Sigmoid colon (tissue), 7 donors: ENCODE measurements around the gene MYLK4. TPM values are rescaled to one million over a fixed set of nuclear protein-coding genes. Genes with fewer than 3 reads are reported as not detected.

Source experiments
- DNase-seq: peaks from one replicate; pipeline ENCODE4 v3.0.0-alpha.2; 2019
- H3K27ac ChIP-seq, 4 donors: fragments of 200-600 bp; sonication (generic); one replicate each; pipeline ENCODE4 v1.5.1; 2016 to 2019; ENCODE audit warnings: mild to moderate bottlenecking in 1 of 4
- H3K27me3 ChIP-seq, 3 donors: fragments of 200-600 bp; sonication (generic); one replicate each; pipeline ENCODE4 v1.5.1; 2019; ENCODE audit warnings: mild to moderate bottlenecking in 1 of 3
- H3K36me3 ChIP-seq, 4 donors: fragments of 200-600 bp; sonication (generic); one replicate each; pipeline ENCODE4 v1.5.1; 2016 to 2019
- H3K4me1 ChIP-seq, 4 donors: fragments of 200-600 bp; sonication (generic); one replicate each; pipeline ENCODE4 v1.5.1; 2017 to 2019
- H3K4me3 ChIP-seq, 4 donors: fragments of 200-600 bp; sonication (generic); one replicate each; pipeline ENCODE4 v1.5.1; 2017 to 2019; ENCODE audit warnings: mild to moderate bottlenecking in 2 of 4, moderate library complexity in 1 of 4
- H3K9me3 ChIP-seq, 4 donors: fragments of 200-600 bp in 3 of 4; sonication (generic) in 3 of 4; one replicate each; pipeline versions ENCODE4 v1.5.1 to v1.6.1; 2013 to 2019
- CTCF ChIP-seq, 4 experiments: fragments of 450-650 bp in 3 of 4; fragments of 200-600 bp in 1 of 4; IDR thresholded peaks; one replicate each; pipeline ENCODE4 v1.5.1; 2016 to 2019; ENCODE audit warnings: antibody characterized with exemption in 4 of 4, mild to moderate bottlenecking in 3 of 4, moderate library complexity in 2 of 4
- EP300 ChIP-seq, 4 donors: sonication (generic); formaldehyde crosslinking; IDR thresholded peaks; one replicate each; pipeline ENCODE4 v1.6.1; 2017; ENCODE audit warnings: antibody characterized with exemption in 4 of 4
- POLR2A ChIP-seq, 2 donors: fragments of 450-650 bp; IDR thresholded peaks; one replicate each; pipeline ENCODE4 v1.6.1; 2016; ENCODE audit warnings: antibody characterized with exemption in 2 of 2, mild to moderate bottlenecking in 2 of 2, moderate library complexity in 2 of 2
- POLR2AphosphoS5 ChIP-seq, 4 donors: sonication (generic); formaldehyde crosslinking; IDR thresholded peaks; one replicate each; pipeline ENCODE4 v1.6.1; 2017; ENCODE audit warnings: antibody characterized with exemption in 4 of 4
- WGBS, 2 donors: extraction: QIAGEN DNeasy Blood & Tissue Kit; methylation state at CpG; one replicate each; pipeline ENCODE4 v1.1.7; 2013; 5-methylcytosine and 5-hydroxymethylcytosine counted together
- intact Hi-C: fragments of 100-400 bp; cut with DNase I; formaldehyde crosslinking; loops from one replicate; pipeline ENCODE4 v1.15.1; 2023
- polyA plus RNA-seq, 3 donors: library from polyadenylated mRNA; stranded (reverse); fragments of 200-250 nt; gene quantifications; one replicate each; pipeline ENCODE4 v1.2.3, GENCODE V29; 2013
- total RNA-seq, 4 donors: library from RNA; depleted of rRNA; stranded (reverse); fragments of >200 nt; gene quantifications; one replicate each; pipeline ENCODE4 v1.1.0, GENCODE V29; 2016
- donor health status: healthy with polysubstance abuse.
- donor health status: Bipolar disorder and iron deficiency.
- donor health status: healthy.

Gene MYLK4
- total and polyA plus RNA-seq, 7 donors, result under 0.01 to 1.1 (median 0.32) TPM; not detected in 1

GRCh38 chr6:2624177-2624576 lies 126.5 kb downstream of the MYLK4 start:
- TF ChIP-seq CTCF (IDR thresholded peaks at IDR 0.05) (no peak), POLR2A (IDR thresholded peaks at IDR 0.05) (no peak), EP300 (IDR thresholded peaks at IDR 0.05) (no peak), POLR2AphosphoS5 (IDR thresholded peaks at IDR 0.05) (no peak)
- H3K9me3 ChIP-seq, result no peaks in the 10 kb centered on the region
- no peaks in the 10 kb centered on the region for H3K4me1 ChIP-seq
- no peak overlapping the region for H3K4me3 ChIP-seq
- no peaks in the 10 kb centered on the region for H3K36me3 ChIP-seq
- no peaks in the 10 kb centered on the region for H3K27me3 ChIP-seq
- intact Hi-C loops, result no loop called here
- no peak for DNase-seq
- WGBS, 2 donors, result 94 to 95% methylated on average over 12 of the region's 12 CpGs
- no peak overlapping the region for H3K27ac ChIP-seq

- H3K27ac ChIP-seq, result no peak overlapping the region
- no peak overlapping the region for H3K4me3 ChIP-seq
- no peaks in the 10 kb centered on the region for H3K9me3 ChIP-seq
- intact Hi-C loops, result no loop called here
- no peak for TF ChIP-seq EP300 (IDR thresholded peaks at IDR 0.05)
- TF ChIP-seq POLR2A (IDR thresholded peaks at IDR 0.05), result no peak
- TF ChIP-seq CTCF (IDR thresholded peaks at IDR 0.05), result no peak
- TF ChIP-seq POLR2AphosphoS5 (IDR thresholded peaks at IDR 0.05), result no peak
- H3K27me3 ChIP-seq, result no peaks in the 10 kb centered on the region
- WGBS, 2 donors, result 31 to 64% methylated on average over 10 of the region's 10 CpGs
- no peaks in the 10 kb centered on the region for H3K4me1 ChIP-seq
- H3K36me3 ChIP-seq, result no peaks in the 10 kb centered on the region
- no peak for DNase-seq
Observed at GRCh38 chr6:2623295-2623694, 127.4 kb downstream of the MYLK4 start.

GRCh38 chr6:2622671-2623070 lies 128.1 kb downstream of the MYLK4 start:
- intact Hi-C loops, result no loop called here
- no peaks in the 10 kb centered on the region for H3K36me3 ChIP-seq
- WGBS, 2 donors, result 85 to 89% methylated on average over 11 of the region's 11 CpGs
- no peak overlapping the region for H3K27ac ChIP-seq
- no peak for TF ChIP-seq POLR2AphosphoS5 (IDR thresholded peaks at IDR 0.05)
- TF ChIP-seq CTCF (IDR thresholded peaks at IDR 0.05), result no peak
- TF ChIP-seq POLR2A (IDR thresholded peaks at IDR 0.05), result no peak
- no peak for TF ChIP-seq EP300 (IDR thresholded peaks at IDR 0.05)
- no peak overlapping the region for H3K4me3 ChIP-seq
- H3K9me3 ChIP-seq, result no peaks in the 10 kb centered on the region
- H3K27me3 ChIP-seq, result no peaks in the 10 kb centered on the region
- DNase-seq, result no peak
- no peaks in the 10 kb centered on the region for H3K4me1 ChIP-seq

- Histone ChIP-seq H3K27ac (no peak overlapping the region), H3K4me3 (no peak overlapping the region), H3K4me1 (no peaks in the 10 kb centered on the region), H3K9me3 (no peaks in the 10 kb centered on the region), H3K36me3 (no peaks in the 10 kb centered on the region), H3K27me3 (no peaks in the 10 kb centered on the region)
- intact Hi-C loops, result no loop called here
- no peak for DNase-seq
- TF ChIP-seq EP300 (IDR thresholded peaks at IDR 0.05), result no peak
- no peak for TF ChIP-seq CTCF (IDR thresholded peaks at IDR 0.05)
- no peak for TF ChIP-seq POLR2A (IDR thresholded peaks at IDR 0.05)
- TF ChIP-seq POLR2AphosphoS5 (IDR thresholded peaks at IDR 0.05), result no peak
- 87 to 92% methylated on average over 9 of the region's 9 CpGs for WGBS, 2 donors
Observed at GRCh38 chr6:2619651-2620050, 131.1 kb downstream of the MYLK4 start.

- 81 to 86% methylated on average over 4 of the region's 4 CpGs for WGBS, 2 donors
- no peak for DNase-seq
- intact Hi-C loops, result no loop called here
- no peak overlapping the region for H3K27ac ChIP-seq
- no peak for TF ChIP-seq POLR2A (IDR thresholded peaks at IDR 0.05)
- no peak for TF ChIP-seq CTCF (IDR thresholded peaks at IDR 0.05)
- TF ChIP-seq EP300 (IDR thresholded peaks at IDR 0.05), result no peak
- TF ChIP-seq POLR2AphosphoS5 (IDR thresholded peaks at IDR 0.05), result no peak
- no peaks in the 10 kb centered on the region for H3K4me1 ChIP-seq
- no peak overlapping the region for H3K4me3 ChIP-seq
- H3K9me3 ChIP-seq, result peaks cover 0 to 6% (median 0%) of the 10 kb centered on the region in 4 donors
- no peaks in the 10 kb centered on the region for H3K27me3 ChIP-seq
- no peaks in the 10 kb centered on the region for H3K36me3 ChIP-seq
Observed at GRCh38 chr6:2617729-2618128, 133.0 kb downstream of the MYLK4 start.
